ENCODE data around the gene C22orf23.

C22orf23 gene

GRCh38 chr22:37967147-37967546, 13.7 kb upstream of the C22orf23 start:
- H3K36me3 ChIP-seq (ENCODE audit: control insufficient read depth in 2 of 2, insufficient read depth in 1 of 2, low read length in 2 of 2): peaks cover 32 to 65% of the 10 kb centered on the region in 2 experiments
- H3K27ac ChIP-seq (ENCODE audit: extremely low read depth, low read depth, low read length): no peak overlapping the region
- ChIA-PET CTCF (interaction anchor here (0.7 to 1.8 kb wide), 4 partner anchors 33 to 289 kb away, joined by 3 to 9 read pairs (median 6); no protein-coding TSS in a partner anchor), POLR2A (no interaction called here)
- no peaks in the 10 kb centered on the region for H3K9me3 ChIP-seq (ENCODE audit: control insufficient read depth, insufficient read depth, low read depth, low read length)
- H3K4me1 ChIP-seq (ENCODE audit: control insufficient read depth, insufficient read depth, low read length): no peaks in the 10 kb centered on the region
- H3K4me3 ChIP-seq (ENCODE audit: low read depth, low read length): no peak overlapping the region
- TF ChIP-seq ZNF558 (tag by site-specific recombination; IDR thresholded peaks at IDR 0.05): no peak
- no peak for TF ChIP-seq SP2 (tag by site-specific recombination; IDR thresholded peaks at IDR 0.05)
- no peak for TF ChIP-seq ZNF394 (tag by site-specific recombination; IDR thresholded peaks at IDR 0.05; ENCODE audit: borderline replicate concordance)
- no peak for TF ChIP-seq ZNF521 (tag by site-specific recombination; IDR thresholded peaks at IDR 0.05)
- TF ChIP-seq ZNF639 (tag by site-specific recombination; IDR thresholded peaks at IDR 0.05): no peak
- TF ChIP-seq ZNF404 (tag by site-specific recombination; IDR thresholded peaks at IDR 0.05): no peak
- TF ChIP-seq EGR2 (tag by site-specific recombination; IDR thresholded peaks at IDR 0.05; ENCODE audit: low read depth): 0 out of 2 replicates have a peak, but pooled peaks have one; percentile 26

- H3K9me3 ChIP-seq (ENCODE audit: control insufficient read depth, insufficient read depth, low read depth, low read length): no peaks in the 10 kb centered on the region
- no peak overlapping the region for H3K27ac ChIP-seq (ENCODE audit: extremely low read depth, low read depth, low read length)
- no peak overlapping the region for H3K4me3 ChIP-seq (ENCODE audit: low read depth, low read length)
- TF ChIP-seq PBX3 (CRISPR knock-in tag; IDR thresholded peaks at IDR 0.05) (no peak), ZNF175 (tag by site-specific recombination; IDR thresholded peaks at IDR 0.05) (no peak), ATF2 (tag by site-specific recombination; IDR thresholded peaks at IDR 0.05; ENCODE audit: low read depth) (no peak), ZBTB17 (tag by site-specific recombination; IDR thresholded peaks at IDR 0.05) (no peak), PATZ1 (tag by site-specific recombination; IDR thresholded peaks at IDR 0.05) (no peak), ZNF23 (tag by site-specific recombination; IDR thresholded peaks at IDR 0.05; ENCODE audit: borderline replicate concordance) (no peak), ZNF274 (IDR thresholded peaks at IDR 0.05; ENCODE audit: low read length) (no peak), ZNF274 (tag by site-specific recombination; IDR thresholded peaks at IDR 0.05; ENCODE audit: borderline replicate concordance) (no peak), ZNF830 (tag by site-specific recombination; IDR thresholded peaks at IDR 0.05; ENCODE audit: low read depth) (no peak)
- CTCF ChIA-PET: interaction anchor here (0.5 to 2.8 kb wide), 34 partner anchors 8 to 1185 kb away, joined by 3 to 35 read pairs (median 4); partner anchors contain the start of genes C22orf23, GCAT and POLR2F
- POLR2A ChIA-PET: interaction anchor here (0.9 to 1.4 kb wide), 2 partner anchors 13 to 80 kb away, joined by 3 to 4 read pairs; partner anchors contain the start of genes C22orf23 and POLR2F
- H3K36me3 ChIP-seq (ENCODE audit: control insufficient read depth in 2 of 2, insufficient read depth in 1 of 2, low read length in 2 of 2): peaks cover 42 to 76% of the 10 kb centered on the region in 2 experiments
- H3K4me1 ChIP-seq (ENCODE audit: control insufficient read depth, insufficient read depth, low read length): no peaks in the 10 kb centered on the region
These were observed 12.7 kb upstream of the C22orf23 start for GRCh38 chr22:37965940-37966664.
